PC-3 (cell line): ENCODE results near the gene ULK4.

Experiments
- EZH2 ChIP-seq: fragments of 300-600 bp; sonication (generic); IDR thresholded peaks from one replicate; pipeline ENCODE4 v1.6.1; 2017; ENCODE audit warnings: antibody characterized with exemption, mild to moderate bottlenecking, low read length; ENCODE audit not compliant: unreplicated experiment
- TF ChIP-seq, protein P1 (sequence below): fragments of 300-600 bp; sonication (generic); conservative IDR thresholded peaks from 2 replicates; pipeline ENCODE4 v1.5.1; 2017; ENCODE audit warnings: antibody characterized with exemption, low read depth, mild to moderate bottlenecking, low read length

DNA sequence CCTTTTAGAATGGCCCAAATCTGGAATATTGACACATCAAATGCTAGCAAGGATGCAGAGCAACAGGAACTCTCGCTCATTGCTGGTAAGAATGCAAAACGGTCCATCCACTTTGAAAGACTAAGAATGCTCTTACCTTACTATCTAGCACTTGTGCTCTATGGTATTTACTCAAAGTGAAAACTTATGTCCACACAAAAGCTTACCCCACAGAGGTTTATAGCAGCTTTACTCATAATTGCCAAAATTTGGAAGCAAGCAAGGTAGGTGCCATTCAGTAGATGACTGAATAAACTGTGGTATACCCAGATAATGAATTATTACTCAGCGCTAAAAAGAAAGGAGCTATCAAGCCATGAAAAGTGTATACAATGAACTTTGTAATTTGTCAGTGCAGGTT, 666.2 kb downstream of the ULK4 start:
- TF ChIP-seq EZH2 = no peak
- TF ChIP-seq, protein P1, sequence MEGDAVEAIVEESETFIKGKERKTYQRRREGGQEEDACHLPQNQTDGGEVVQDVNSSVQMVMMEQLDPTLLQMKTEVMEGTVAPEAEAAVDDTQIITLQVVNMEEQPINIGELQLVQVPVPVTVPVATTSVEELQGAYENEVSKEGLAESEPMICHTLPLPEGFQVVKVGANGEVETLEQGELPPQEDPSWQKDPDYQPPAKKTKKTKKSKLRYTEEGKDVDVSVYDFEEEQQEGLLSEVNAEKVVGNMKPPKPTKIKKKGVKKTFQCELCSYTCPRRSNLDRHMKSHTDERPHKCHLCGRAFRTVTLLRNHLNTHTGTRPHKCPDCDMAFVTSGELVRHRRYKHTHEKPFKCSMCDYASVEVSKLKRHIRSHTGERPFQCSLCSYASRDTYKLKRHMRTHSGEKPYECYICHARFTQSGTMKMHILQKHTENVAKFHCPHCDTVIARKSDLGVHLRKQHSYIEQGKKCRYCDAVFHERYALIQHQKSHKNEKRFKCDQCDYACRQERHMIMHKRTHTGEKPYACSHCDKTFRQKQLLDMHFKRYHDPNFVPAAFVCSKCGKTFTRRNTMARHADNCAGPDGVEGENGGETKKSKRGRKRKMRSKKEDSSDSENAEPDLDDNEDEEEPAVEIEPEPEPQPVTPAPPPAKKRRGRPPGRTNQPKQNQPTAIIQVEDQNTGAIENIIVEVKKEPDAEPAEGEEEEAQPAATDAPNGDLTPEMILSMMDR = no peak
